ENCODE measurements around the gene CALCOCO1. TPM values are rescaled to one million over a fixed set of nuclear protein-coding genes. Genes with fewer than 3 reads are reported as not detected.

The CALCOCO1 gene
- total and polyA plus RNA-seq, 2 of the 13 experiments (the other 11 are each of a cell fraction or from before 2014, with no cell fraction given): 7.7 to 47.7 TPM

DNA sequence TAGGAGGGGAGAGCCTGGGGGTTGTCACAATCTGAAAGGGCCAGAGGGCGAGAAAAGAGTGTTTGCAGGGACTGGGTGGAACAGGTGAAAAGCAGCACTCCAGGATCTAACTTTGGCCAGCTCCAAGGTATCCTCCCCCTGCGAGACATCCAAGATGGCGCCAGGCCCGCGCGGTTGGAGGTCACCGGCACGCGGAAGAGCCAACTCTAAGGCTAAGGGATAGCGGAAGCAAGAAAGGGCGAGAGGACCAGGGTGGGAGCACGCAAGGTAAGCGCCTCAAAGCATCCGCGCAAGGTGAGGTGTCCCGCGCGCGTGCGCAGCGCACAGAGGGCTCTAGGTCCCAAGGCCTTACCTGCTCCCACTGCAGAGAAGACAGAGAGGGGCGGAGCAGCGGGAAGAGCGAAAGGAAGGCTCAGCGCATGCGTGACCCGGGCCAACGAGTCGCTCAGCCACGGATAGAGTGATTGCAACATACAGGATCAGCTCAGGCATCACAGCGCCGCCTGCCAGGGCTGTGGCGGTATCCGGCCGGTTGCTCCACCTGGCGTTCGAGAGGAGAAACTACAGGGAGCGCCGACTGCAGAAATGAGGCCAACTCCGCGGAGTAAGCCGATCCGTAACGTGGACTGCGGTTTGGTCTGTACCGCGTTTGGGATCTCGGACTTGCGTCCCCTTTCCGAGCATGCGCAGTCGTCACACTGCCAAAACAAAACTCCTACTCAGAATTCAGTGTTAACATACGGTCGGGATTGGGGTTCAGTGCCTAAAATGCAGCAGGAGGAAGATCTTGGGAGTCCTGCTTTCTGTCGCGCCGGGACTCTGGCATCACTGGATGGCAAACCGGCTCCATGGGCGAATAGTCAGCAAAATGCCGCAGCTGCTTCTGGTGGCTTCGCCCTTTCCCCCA, 51.3 kb downstream of the CALCOCO1 start, which contains the start of gene ATP5MC2:
Gene ATP5MC2 (minus strand): TSS at position 383 of the 907 bp plus-strand sequence. CDS start 3,469 bp downstream, outside the sequence.
- CTCF ChIA-PET (ENCODE audit: low intra/inter-chr PET ratio, low total read pairs): interaction anchor here (0.8 to 3.0 kb wide), 5 partner anchors 17 to 138 kb away, joined by 3 to 76 read pairs (median 3); partner anchors contain the start of gene ATF7
- peak; percentile 95 for FAIRE-seq
- in situ Hi-C loops (cut with HindIII; ENCODE audit: extremely low pct_ligation_motif_present, low pct_unique_long_range_greater_than_20kb) (loop anchor here (5.0 kb wide), 2 partner anchors 49 to 134 kb away; partner anchors contain the start of gene ATF7), intact Hi-C loops (cut with micrococcal nuclease; ENCODE audit: unreplicated experiment) (loop anchor here (1.0 to 5.0 kb wide), 3 partner anchors 34 to 133 kb away; partner anchors contain the start of gene ATF7)
- peaks cover 25% of the 10 kb centered on the region for H3K4me1 ChIP-seq (ENCODE audit: insufficient read depth, low read length)
- peak within 1 kb of the TSS; percentile 60 to 79 (median 64) for H3K4me3 ChIP-seq (replicated peaks in 1 of 3; ENCODE audit: insufficient read depth in 1 of 3, low read depth in 2 of 3, low read length in 3 of 3)
- peak within 1 kb of the TSS; percentile 52 for H2AFZ ChIP-seq (ENCODE audit: low read length)
- POLR2A ChIA-PET: interaction anchor here (0.6 to 4.0 kb wide), 23 partner anchors 9 to 604 kb away, joined by 3 to 65 read pairs (median 4); partner anchors contain the start of genes ATF7, CALCOCO1, CBX5 and HNRNPA1
- peak within 1 kb of the TSS; percentile 82 for H3K9ac ChIP-seq (ENCODE audit: insufficient read depth, low read depth, low read length)
- H3K27ac ChIP-seq (ENCODE audit: extremely low read length, insufficient read depth, low read length): peak within 1 kb of the TSS; percentile 88
- peak within 1 kb of the TSS; percentile 83 for H3K4me2 ChIP-seq (ENCODE audit: low read depth, low read length)
- peak; percentile 96 for ATAC-seq
- peaks cover 0 to 15% of the 10 kb centered on the region in 2 experiments; a peak in 4 of 5 replicates for H3K36me3 ChIP-seq (replicated peaks in 1 of 2; ENCODE audit: control insufficient read depth in 1 of 2, insufficient read depth in 2 of 2, low read length in 2 of 2)
- DNase-seq (ENCODE audit: low spot score): peak; percentile 96
- TSS peak; percentile 50 for BruUV-seq (replicated peaks)
- H4K20me1 ChIP-seq (ENCODE audit: insufficient read depth, low read length): no peaks in the 10 kb centered on the region
- WGBS (ENCODE audit: low lambda C conversion rate): 28% methylated on average over 23 of the region's 61 CpGs
- H3K79me2 ChIP-seq (ENCODE audit: insufficient read depth, low read length): peaks cover 19% of the 10 kb centered on the region
- H3K27me3 ChIP-seq (ENCODE audit: control insufficient read depth in 1 of 2, insufficient read depth in 2 of 2, low read length in 2 of 2): peaks cover 0 to 12% of the 10 kb centered on the region in 2 experiments; a peak in 1 of 5 replicates
- no peaks in the 10 kb centered on the region for H3K9me3 ChIP-seq (ENCODE audit: low read length)
- TF ChIP-seq ZNF749 (CRISPR knock-in tag; IDR thresholded peaks at IDR 0.05; ENCODE audit: borderline replicate concordance): peak; percentile 95; the same call in 1 of the 2 replicates
- peak; percentile 21; the same call in 1 of the 2 replicates for TF ChIP-seq ZKSCAN5 (CRISPR knock-in tag; IDR thresholded peaks at IDR 0.05)
- TF ChIP-seq ZXDC (CRISPR knock-in tag; IDR thresholded peaks at IDR 0.05): peak; percentile 80
- no peak for TF ChIP-seq IKZF1 (IDR thresholded peaks at IDR 0.05)
- TF ChIP-seq JUND (CRISPR knock-in tag; IDR thresholded peaks at IDR 0.05): peak; percentile 76; the same call in 1 of the 2 replicates
- peak; percentile 83; the same call in 1 of the 2 replicates for TF ChIP-seq ZNF160 (CRISPR knock-in tag; IDR thresholded peaks at IDR 0.05)
- no peak for TF ChIP-seq ATF1 (CRISPR knock-in tag; IDR thresholded peaks at IDR 0.05)
- TF ChIP-seq TCF7 (IDR thresholded peaks at IDR 0.05; ENCODE audit: low read depth): no peak
- 0 out of 2 replicates have a peak, but pooled peaks have one; percentile 6 for TF ChIP-seq HCFC1 (IDR thresholded peaks at IDR 0.05; ENCODE audit: low read depth, low read length)
- TF ChIP-seq SP4 (CRISPR knock-in tag; IDR thresholded peaks at IDR 0.05): peak; percentile 90
- TF ChIP-seq SRY (CRISPR knock-in tag; IDR thresholded peaks at IDR 0.05): peak; percentile 97
- TF ChIP-seq POLR2AphosphoS2 (IDR thresholded peaks at IDR 0.05; ENCODE audit: low read depth, low read length): peak; percentile 72; the same call in 1 of the 2 replicates
- peak; percentile 86 for TF ChIP-seq FOXJ3 (CRISPR knock-in tag; IDR thresholded peaks at IDR 0.05; ENCODE audit: borderline replicate concordance)
- TF ChIP-seq, protein P1, sequence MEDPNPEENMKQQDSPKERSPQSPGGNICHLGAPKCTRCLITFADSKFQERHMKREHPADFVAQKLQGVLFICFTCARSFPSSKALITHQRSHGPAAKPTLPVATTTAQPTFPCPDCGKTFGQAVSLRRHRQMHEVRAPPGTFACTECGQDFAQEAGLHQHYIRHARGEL (CRISPR knock-in tag; IDR thresholded peaks at IDR 0.05): 0 out of 2 replicates have a peak, but pooled peaks have one; percentile 37
- peak; percentile 78 for TF ChIP-seq ZNF772 (CRISPR knock-in tag; IDR thresholded peaks at IDR 0.05)
- TF ChIP-seq ZNF354B (CRISPR knock-in tag; IDR thresholded peaks at IDR 0.05): 0 out of 2 replicates have a peak, but pooled peaks have one; percentile 16
- peak; percentile 86; the same call in 1 of the 2 replicates for TF ChIP-seq TOPORS (CRISPR knock-in tag; IDR thresholded peaks at IDR 0.05)
- TF ChIP-seq, protein P2, sequence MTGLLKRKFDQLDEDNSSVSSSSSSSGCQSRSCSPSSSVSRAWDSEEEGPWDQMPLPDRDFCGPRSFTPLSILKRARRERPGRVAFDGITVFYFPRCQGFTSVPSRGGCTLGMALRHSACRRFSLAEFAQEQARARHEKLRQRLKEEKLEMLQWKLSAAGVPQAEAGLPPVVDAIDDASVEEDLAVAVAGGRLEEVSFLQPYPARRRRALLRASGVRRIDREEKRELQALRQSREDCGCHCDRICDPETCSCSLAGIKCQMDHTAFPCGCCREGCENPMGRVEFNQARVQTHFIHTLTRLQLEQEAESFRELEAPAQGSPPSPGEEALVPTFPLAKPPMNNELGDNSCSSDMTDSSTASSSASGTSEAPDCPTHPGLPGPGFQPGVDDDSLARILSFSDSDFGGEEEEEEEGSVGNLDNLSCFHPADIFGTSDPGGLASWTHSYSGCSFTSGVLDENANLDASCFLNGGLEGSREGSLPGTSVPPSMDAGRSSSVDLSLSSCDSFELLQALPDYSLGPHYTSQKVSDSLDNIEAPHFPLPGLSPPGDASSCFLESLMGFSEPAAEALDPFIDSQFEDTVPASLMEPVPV (CRISPR knock-in tag; IDR thresholded peaks at IDR 0.05): peak; percentile 77

All from HepG2 (cell line).